GM12878 (cell line): Measurements from ENCODE around the gene STON2. TPM values are rescaled to one million over a fixed set of nuclear protein-coding genes. Genes with fewer than 3 reads are reported as not detected.
"Not testable (repeated sequence)": the region's sequence is repeated elsewhere in the genome, so short reads cannot be mapped to it uniquely, and the experiment has no call there.

Experiments
- ATAC-seq: fragments of 200-7000 bp; cut with Tn5 transposase; 3 replicates; pipeline ENCODE4 v1.9.1; 2020; ENCODE audit warnings: mild to moderate bottlenecking, moderate library complexity
- BruUV-seq: library from RNA; stranded (reverse); fragments of 400-500 nt; replicated peaks from 2 replicates; lab custom pipeline; 2021; lab: Mats Ljungman, UMichigan
- CTCF ChIA-PET: fragments of 300-600 bp; sonication (Branson Sonifier 250); formaldehyde crosslinking; extraction: SDS; loops from one replicate; lab custom pipeline; 2021; ENCODE audit warnings: inconsistent platforms; lab: Yijun Ruan, JAX
- POLR2A ChIA-PET: fragments of 350-600 bp; formaldehyde crosslinking; extraction: SDS; loops from one replicate; lab custom pipeline; 2021; ENCODE audit warnings: inconsistent platforms; lab: Charles Lee
- RAD21 ChIA-PET: fragments of 300-600 bp; sonication (Branson Sonifier 250); formaldehyde crosslinking; loops from one replicate; lab custom pipeline; 2023; ENCODE audit warnings: antibody characterized with exemption; ENCODE audit not compliant: unreplicated experiment; lab: Charles Lee
- SMC1A ChIA-PET: fragments of 300-600 bp; sonication (Branson Sonifier 250); formaldehyde crosslinking; loops from one replicate; lab custom pipeline; 2023; ENCODE audit not compliant: unreplicated experiment, uncharacterized antibody; lab: Charles Lee
- DNase-seq: peaks from one replicate; pipeline ENCODE4 v3.0.0-alpha.2; 2011; ENCODE audit warnings: low read depth, low spot score
- FAIRE-seq: peaks from 3 replicates; lab custom pipeline; 2011; peaks lifted over from hg19 to GRCh38; lab: Jason Lieb, UNC
- H2AFZ ChIP-seq: 2 replicates; pipeline ENCODE4 v1.6.0; 2011; ENCODE audit warnings: low read depth, low read length, control low read depth; ENCODE audit not compliant: control insufficient read depth
- H3K27ac ChIP-seq: 2 replicates; pipeline ENCODE4 v1.5.1; 2011; ENCODE audit warnings: control low read depth; ENCODE audit not compliant: control insufficient read depth, insufficient read depth
- H3K27me3 ChIP-seq, 2 experiments: replicated peaks in 1 of 2; 2 replicates each; pipeline versions ENCODE4 v1.6.0 to v1.6.1; 2011; ENCODE audit warnings: low read length in 1 of 2; ENCODE audit not compliant: control insufficient read depth in 2 of 2, insufficient read depth in 2 of 2
- H3K36me3 ChIP-seq, 2 experiments: 2 replicates each; pipeline ENCODE4 v1.5.1; 2011; ENCODE audit warnings: low read length in 1 of 2; ENCODE audit not compliant: control insufficient read depth in 2 of 2, insufficient read depth in 2 of 2
- H3K4me1 ChIP-seq: 2 replicates; pipeline ENCODE4 v1.6.1; 2011; ENCODE audit warnings: mild to moderate bottlenecking, low read length, moderate library complexity, mixed read lengths; ENCODE audit not compliant: control insufficient read depth, insufficient read depth
- H3K4me2 ChIP-seq: 2 replicates; pipeline ENCODE4 v1.6.0; 2011; ENCODE audit warnings: control low read depth; ENCODE audit not compliant: control insufficient read depth, insufficient read depth
- H3K4me3 ChIP-seq: fragments of 200-600 bp; sonication (generic); 2 replicates; pipeline ENCODE4 v1.5.1; 2016
- H3K79me2 ChIP-seq: 2 replicates; pipeline ENCODE4 v1.6.0; 2011; ENCODE audit warnings: low read length; ENCODE audit not compliant: control insufficient read depth, insufficient read depth
- H3K9ac ChIP-seq: 2 replicates; pipeline ENCODE4 v1.8.0; 2011; ENCODE audit warnings: low read length, control low read depth, mixed read lengths; ENCODE audit not compliant: control insufficient read depth, insufficient read depth
- H3K9me3 ChIP-seq: replicated peaks from 3 replicates; pipeline ENCODE4 v1.5.1; 2011; ENCODE audit warnings: mild to moderate bottlenecking, low read length; ENCODE audit not compliant: control insufficient read depth, insufficient read depth
- H4K20me1 ChIP-seq: 2 replicates; pipeline ENCODE4 v1.6.0; 2011; ENCODE audit not compliant: control insufficient read depth, insufficient read depth
- CHD2 ChIP-seq: IDR thresholded peaks from 2 replicates; pipeline ENCODE4 v1.6.1; 2011; ENCODE audit warnings: low read depth, low read length, improper control_type of control experiment, borderline replicate concordance
- NFYB ChIP-seq: IDR thresholded peaks from 2 replicates; pipeline ENCODE4 v1.6.1; 2011; ENCODE audit warnings: low read depth, mild to moderate bottlenecking, low read length, improper control_type of control experiment, moderate library complexity; ENCODE audit not compliant: insufficient read depth
- WGBS: methylation state at CpG from one replicate; pipeline ENCODE4 v1.1.6; 2016; ENCODE audit warnings: low lambda C conversion rate; ENCODE audit not compliant: insufficient replicate concordance, insufficient coverage; ENCODE audit errors: missing lambda C conversion rate; 5-methylcytosine and 5-hydroxymethylcytosine counted together
- in situ Hi-C: fragments of 300-500 bp; cut with MboI; formaldehyde crosslinking; loops from 9 replicates; pipeline ENCODE4 v1.14.3; 2018; ENCODE audit warnings: mixed read lengths
- intact Hi-C: fragments of 100-400 bp; cut with micrococcal nuclease; formaldehyde crosslinking; loops from one replicate; pipeline ENCODE4 v1.14.2; 2022; ENCODE audit not compliant: unreplicated experiment
- polyA plus RNA-seq, 11 experiments: library from polyadenylated mRNA; depleted of rRNA in 4 of 11; unstranded in 6 of 11; stranded (reverse) in 5 of 11; fragments of >200 nt; fragmentation: Nextera tagmentation in 4 of 11; fragmentation: Illumina TruSeq in 1 of 11; extraction: Ambion mirVana in 4 of 11; extraction: Trizol in 1 of 11; gene quantifications; 1 replicate in 1 of 11; 2 replicates in 10 of 11; pipeline versions ENCODE4 v1.2.1 to v1.2.3, GENCODE V29; 2011 to 2016; ENCODE audit warnings: inconsistent platforms in 2 of 11, missing spikeins in 2 of 11, low read depth in 1 of 11
- total RNA-seq, 4 experiments: library from RNA; depleted of rRNA in 3 of 4; stranded (reverse); fragments of >200 nt in 3 of 4; fragmentation: Illumina TruSeq in 1 of 4; extraction: Trizol in 1 of 4; gene quantifications; 2 replicates each; pipeline versions ENCODE4 v1.2.1 to v1.2.3, GENCODE V29; 2013 to 2021

STON2 gene
- total and polyA plus RNA-seq, 10 of the 15 experiments (the other 5 are each of a cell fraction or from before 2014, with no cell fraction given), result 0.03 to 0.13 (median 0.03) TPM; not detected in 7

DNA sequence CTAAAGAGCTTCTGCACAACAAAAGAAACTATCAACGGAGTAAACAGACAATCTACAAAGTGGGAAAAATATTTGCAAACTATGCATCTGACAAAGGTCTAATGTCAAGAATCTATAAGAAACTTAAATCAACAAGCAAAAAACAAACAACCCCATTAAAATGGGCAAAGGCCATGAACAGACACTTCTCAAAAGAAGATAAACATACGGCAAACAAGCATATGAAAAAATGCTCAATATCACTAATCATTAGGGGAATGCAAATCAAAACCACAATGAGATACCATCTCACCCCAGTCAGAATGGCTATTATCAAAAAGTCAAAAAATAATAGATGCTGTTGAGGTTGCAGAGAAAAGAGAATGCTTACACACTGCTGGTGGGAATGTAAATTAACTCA lies 20.1 kb downstream of the STON2 start:
- H2AFZ ChIP-seq, SMC1A ChIA-PET, DNase-seq, H3K4me1 ChIP-seq, H3K4me2 ChIP-seq, H3K79me2 ChIP-seq, CTCF ChIA-PET, BruUV-seq, RAD21 ChIA-PET, H3K9ac ChIP-seq, H4K20me1 ChIP-seq, H3K36me3 ChIP-seq, H3K9me3 ChIP-seq, H3K4me3 ChIP-seq, FAIRE-seq, ATAC-seq, H3K27ac ChIP-seq, H3K27me3 ChIP-seq, intact Hi-C loops, in situ Hi-C loops, POLR2A ChIA-PET: not testable (repeated sequence)
- WGBS, result 53% methylated on average over 2 of the region's 2 CpGs

DNA sequence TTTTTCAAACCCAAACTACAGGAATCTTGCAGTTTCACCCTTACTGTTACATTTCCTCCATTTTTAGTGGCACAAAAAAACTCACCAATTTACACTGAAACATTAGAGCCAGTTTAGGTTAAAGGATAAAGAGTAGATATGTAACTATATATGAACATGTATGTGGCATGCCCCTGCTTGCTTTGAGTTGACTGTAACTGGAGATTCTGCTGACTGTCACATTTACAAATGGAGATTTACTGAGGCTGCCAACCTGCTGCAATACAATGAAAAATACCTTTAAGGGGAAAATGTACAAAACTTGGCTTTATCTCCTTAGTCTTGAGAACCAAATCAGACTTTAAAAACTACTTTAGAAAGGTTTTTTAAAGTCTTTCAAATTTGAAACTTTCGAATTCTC lies 28.3 kb downstream of the STON2 start:
- no TSS peak for BruUV-seq
- no peaks in the 10 kb centered on the region for H3K9me3 ChIP-seq
- H3K9ac ChIP-seq, result no peak overlapping the region
- intact Hi-C loops (no loop called here), in situ Hi-C loops (no loop called here)
- no peak overlapping the region for H3K4me3 ChIP-seq
- no peak overlapping the region for H2AFZ ChIP-seq
- no peaks in the 10 kb centered on the region for H3K27me3 ChIP-seq
- DNase-seq (no peak), FAIRE-seq (no peak), ATAC-seq (no peak)
- H3K36me3 ChIP-seq, result no peaks in the 10 kb centered on the region
- ChIA-PET RAD21 (no interaction called here), POLR2A (no interaction called here), CTCF (no interaction called here), SMC1A (no interaction called here)
- no peak overlapping the region for H3K4me2 ChIP-seq
- no peaks in the 10 kb centered on the region for H4K20me1 ChIP-seq
- no peaks in the 10 kb centered on the region for H3K79me2 ChIP-seq
- H3K27ac ChIP-seq, result no peak overlapping the region
- no peaks in the 10 kb centered on the region for H3K4me1 ChIP-seq
- TF ChIP-seq NFYB (no peak), CHD2 (no peak)
- 0% methylated on average over 1 of the region's 1 CpG for WGBS
